Stimulated activated CD4-positive, alpha-beta T cell treated with anti-CD3 and anti-CD28 coated beads, Interleukin-2, amount 100 ng/mL, for 4 hours (primary cell): ENCODE results near the gene MBD3L5.
"Not testable (repeated sequence)": the region's sequence is repeated elsewhere in the genome, so short reads cannot be mapped to it uniquely, and the experiment has no call there.

ENCODE experiments used
- DNase-seq: peaks from one replicate; pipeline ENCODE4 v3.0.0-alpha.2; 2020; ENCODE audit warnings: low read depth

Gene MBD3L5

DNA sequence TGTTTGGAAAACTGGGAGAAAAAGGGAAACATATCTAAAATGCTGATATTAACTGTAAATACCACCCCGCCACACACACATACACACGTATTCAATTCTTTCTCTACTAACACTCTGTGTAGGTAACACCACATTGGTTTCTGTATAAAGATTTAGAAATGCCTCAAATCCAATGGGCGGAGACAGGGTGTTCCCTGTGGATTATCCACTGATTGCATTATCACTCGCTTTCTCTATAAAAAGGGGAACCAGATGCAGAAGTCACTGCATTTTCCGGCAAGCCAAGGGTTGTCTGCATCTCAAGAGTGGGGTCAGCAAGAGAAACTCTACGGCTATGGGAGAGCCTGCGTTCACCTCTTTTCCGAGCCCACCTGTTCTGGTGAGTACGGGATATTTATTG lies at the start of gene MBD3L5:
Gene MBD3L5 (plus strand): TSS at position 301 of the 400 bp plus-strand sequence. CDS start 34 bp downstream, at position 335.
- DNase-seq = not testable (repeated sequence)

- no peak for DNase-seq
These were observed 46.9 kb upstream of the MBD3L5 start for GRCh38 chr19:6983448-6983847.

- no peak for DNase-seq
These were observed 42.5 kb upstream of the MBD3L5 start for GRCh38 chr19:6987850-6988249.

GRCh38 chr19:6988257-6988656 lies 42.1 kb upstream of the MBD3L5 start:
- no peak for DNase-seq

- DNase-seq = no peak
These were observed 35.3 kb upstream of the MBD3L5 start for GRCh38 chr19:6995054-6995453.

DNA sequence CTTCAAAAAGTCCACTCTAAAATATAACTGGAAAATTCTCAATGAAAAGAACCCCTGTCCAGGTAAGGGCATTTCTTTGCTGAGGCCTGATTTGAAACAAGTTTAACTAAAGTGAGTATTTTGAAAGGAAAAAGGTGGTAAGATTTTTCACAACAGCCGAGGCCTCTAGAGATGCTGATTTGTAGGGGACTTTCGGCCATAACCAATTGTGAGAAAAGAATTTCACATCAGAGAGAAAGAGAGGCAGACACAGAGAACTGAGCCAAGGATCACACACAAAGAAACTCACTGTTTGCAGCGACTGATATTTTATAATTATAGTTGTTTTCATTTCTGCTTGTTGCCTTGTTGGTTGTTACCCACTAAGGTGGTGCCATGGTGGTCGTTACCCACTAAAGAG lies 33.6 kb upstream of the MBD3L5 start:
- DNase-seq = no peak

GRCh38 chr19:6997679-6998445 lies 32.5 kb upstream of the MBD3L5 start:
- no peak for DNase-seq

- no peak for DNase-seq
These were observed 30.4 kb upstream of the MBD3L5 start for GRCh38 chr19:6999933-7000332.

DNA sequence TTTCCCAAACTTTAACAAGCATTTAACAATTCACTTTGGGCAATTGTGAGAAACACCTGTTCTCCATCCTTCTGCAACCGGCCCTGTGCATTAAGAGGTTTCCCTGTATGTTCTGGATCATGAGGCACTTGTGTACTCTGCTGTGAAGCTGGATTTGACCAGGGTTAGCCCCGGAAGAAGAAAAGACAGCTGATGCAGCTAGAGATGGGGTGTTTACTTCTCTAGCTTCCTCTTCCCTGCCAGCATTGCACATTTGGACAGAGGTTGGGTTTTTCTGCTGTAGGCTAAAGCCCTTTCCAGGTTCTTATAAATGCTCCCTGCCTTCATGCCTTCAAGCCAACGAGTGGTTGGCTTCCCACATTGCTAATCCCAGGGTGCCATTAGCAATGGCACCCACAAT lies 30.0 kb upstream of the MBD3L5 start:
- DNase-seq = no peak

DNA sequence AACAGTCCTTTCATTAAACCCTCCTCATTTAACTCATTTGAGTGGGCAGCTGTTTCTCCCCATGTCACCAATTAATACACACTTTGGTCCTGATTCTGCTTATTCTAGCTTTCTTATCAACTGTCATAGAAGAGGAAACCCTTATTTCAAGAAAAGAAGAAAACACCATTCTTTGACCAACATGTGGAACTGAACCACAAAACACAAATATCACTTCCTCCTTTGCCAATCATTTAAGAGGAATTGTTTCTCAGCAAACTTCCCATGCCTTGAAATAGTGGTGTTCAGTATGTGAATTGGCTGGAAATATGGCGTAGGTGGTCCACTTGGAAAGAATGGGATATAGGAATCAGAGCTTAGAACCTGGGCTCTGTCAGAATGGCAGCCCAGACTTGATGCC lies 29.6 kb upstream of the MBD3L5 start:
- DNase-seq = no peak

- no peak for DNase-seq
These were observed 26.0 kb upstream of the MBD3L5 start for GRCh38 chr19:7004313-7004931.

GRCh38 chr19:7006135-7006704 lies 24.2 kb upstream of the MBD3L5 start:
- DNase-seq = no peak

- DNase-seq = no peak
These were observed 22.5 kb upstream of the MBD3L5 start for GRCh38 chr19:7007859-7008258.

DNA sequence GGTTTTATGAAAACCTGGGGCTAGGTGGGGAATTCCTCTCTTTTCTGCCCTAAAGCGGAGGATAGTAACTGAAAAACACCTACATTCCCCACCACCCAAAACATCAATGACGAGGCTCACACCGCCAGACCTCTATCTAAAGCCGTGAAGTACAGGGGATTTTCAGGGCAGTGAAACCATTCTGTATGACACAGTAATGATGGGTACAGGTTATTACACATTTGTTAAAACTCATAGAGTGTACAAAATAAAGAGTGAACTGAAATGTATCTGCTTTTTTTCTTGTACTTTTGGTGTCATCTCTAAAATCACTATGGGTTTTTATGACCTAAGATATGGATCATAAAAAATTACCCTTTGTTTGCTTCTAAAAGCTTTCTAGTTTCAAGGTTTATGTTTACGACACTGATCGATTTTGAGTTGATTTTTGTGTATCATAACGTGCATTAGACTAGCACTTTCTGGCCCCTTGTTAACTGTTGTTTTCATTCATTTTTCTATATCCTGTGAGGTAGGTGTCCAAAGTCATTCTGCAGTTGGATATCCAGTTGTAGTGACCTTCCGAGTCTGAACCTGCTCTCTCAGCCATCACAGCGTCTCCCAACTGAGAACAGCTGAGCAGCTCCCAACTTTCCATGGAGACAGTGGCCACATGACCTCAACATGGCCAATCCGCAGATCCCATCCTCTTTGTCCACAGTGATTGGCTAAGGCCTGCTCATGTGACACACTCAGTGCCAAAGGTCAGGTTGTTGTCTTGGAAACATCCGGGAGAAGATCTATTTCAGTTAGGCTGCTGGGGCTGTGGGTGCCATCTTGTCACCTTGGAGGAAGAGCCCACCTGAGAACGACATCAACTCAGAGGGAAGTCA lies 19.4 kb upstream of the MBD3L5 start:
- no peak for DNase-seq

GRCh38 chr19:7013678-7014077 lies 16.7 kb upstream of the MBD3L5 start:
- no peak for DNase-seq

- DNase-seq = no peak
These were observed 11.6 kb upstream of the MBD3L5 start for GRCh38 chr19:7018828-7019227.

DNA sequence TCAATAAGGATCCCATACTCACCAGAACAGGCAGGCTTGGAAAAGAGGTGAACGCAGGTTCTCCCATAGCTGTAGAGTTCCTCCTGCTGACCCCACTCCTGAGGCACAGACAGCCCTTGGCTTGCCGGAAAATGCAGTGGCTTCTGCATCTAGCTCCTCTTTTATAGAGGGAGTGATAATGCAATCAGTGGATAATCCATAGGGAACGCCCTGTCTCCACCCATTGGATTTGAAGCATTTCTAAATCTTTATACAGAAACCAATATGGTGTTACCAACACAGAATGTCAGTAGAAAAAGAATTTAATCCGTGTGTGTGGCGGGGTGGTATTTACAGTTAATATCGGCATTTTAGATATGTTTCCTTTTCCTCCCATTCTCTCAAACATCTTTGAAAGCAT lies 9.0 kb upstream of the MBD3L5 start, which contains the start of gene MBD3L2B:
Gene MBD3L2B (minus strand): TSS at position 101 of the 400 bp plus-strand sequence. CDS start 34 bp downstream, at position 67.
- DNase-seq = not testable (repeated sequence)

DNA sequence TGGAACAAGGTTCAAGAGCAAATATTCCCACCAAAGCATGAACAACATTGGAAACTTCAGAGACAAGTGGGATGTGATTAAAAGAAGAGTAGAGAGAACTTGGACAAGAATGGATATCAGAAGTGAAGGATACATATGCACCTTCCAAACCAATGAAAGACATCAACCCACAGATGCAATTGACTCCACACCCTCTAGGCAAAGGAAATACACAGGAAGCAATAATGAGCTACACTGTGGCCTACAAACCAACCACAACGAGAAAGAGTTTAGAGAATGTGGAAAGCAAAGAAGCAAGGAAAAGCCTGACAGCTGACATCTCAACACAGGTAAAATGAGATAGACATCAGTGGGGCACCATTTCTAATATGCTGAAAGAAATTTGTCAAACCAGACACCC lies 1.6 kb upstream of the MBD3L5 start:
- DNase-seq = not testable (repeated sequence)

DNA sequence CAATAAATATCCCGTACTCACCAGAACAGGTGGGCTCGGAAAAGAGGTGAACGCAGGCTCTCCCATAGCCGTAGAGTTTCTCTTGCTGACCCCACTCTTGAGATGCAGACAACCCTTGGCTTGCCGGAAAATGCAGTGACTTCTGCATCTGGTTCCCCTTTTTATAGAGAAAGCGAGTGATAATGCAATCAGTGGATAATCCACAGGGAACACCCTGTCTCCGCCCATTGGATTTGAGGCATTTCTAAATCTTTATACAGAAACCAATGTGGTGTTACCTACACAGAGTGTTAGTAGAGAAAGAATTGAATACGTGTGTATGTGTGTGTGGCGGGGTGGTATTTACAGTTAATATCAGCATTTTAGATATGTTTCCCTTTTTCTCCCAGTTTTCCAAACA lies 9.7 kb downstream of the MBD3L5 start, which contains the start of gene MBD3L4:
Gene MBD3L4 (minus strand): TSS at position 101 of the 400 bp plus-strand sequence. CDS start 35 bp downstream, at position 66.
- not testable (repeated sequence) for DNase-seq

GRCh38 chr19:7041563-7041962 lies 11.2 kb downstream of the MBD3L5 start:
- DNase-seq = not testable (repeated sequence)

GRCh38 chr19:7049021-7049420 lies 18.6 kb downstream of the MBD3L5 start, which contains the start of gene MBD3L2:
Gene MBD3L2 (plus strand): TSS chr19:7049321. CDS start chr19:7049374, 53 bp downstream.
- DNase-seq = not testable (repeated sequence)

GRCh38 chr19:7051421-7051820 lies 21.0 kb downstream of the MBD3L5 start:
- DNase-seq = not testable (repeated sequence)
